ENCODE measurements around the gene AKIP1. TPM values are rescaled to one million over a fixed set of nuclear protein-coding genes. Genes with fewer than 3 reads are reported as not detected.
A peak's percentile ranks its signal among the peaks of the same experiment; 100 is the strongest.
"Not testable (repeated sequence)": the region's sequence is repeated elsewhere in the genome, so short reads cannot be mapped to it uniquely, and the experiment has no call there.

The AKIP1 gene, protein sequence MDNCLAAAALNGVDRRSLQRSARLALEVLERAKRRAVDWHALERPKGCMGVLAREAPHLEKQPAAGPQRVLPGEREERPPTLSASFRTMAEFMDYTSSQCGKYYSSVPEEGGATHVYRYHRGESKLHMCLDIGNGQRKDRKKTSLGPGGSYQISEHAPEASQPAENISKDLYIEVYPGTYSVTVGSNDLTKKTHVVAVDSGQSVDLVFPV
- 1 to 10 TPM; 6.8 to 8.1 TPM for total RNA-seq
- 6.9 to 21.0 reads per million in 2 donors for total RNA-seq

DNA sequence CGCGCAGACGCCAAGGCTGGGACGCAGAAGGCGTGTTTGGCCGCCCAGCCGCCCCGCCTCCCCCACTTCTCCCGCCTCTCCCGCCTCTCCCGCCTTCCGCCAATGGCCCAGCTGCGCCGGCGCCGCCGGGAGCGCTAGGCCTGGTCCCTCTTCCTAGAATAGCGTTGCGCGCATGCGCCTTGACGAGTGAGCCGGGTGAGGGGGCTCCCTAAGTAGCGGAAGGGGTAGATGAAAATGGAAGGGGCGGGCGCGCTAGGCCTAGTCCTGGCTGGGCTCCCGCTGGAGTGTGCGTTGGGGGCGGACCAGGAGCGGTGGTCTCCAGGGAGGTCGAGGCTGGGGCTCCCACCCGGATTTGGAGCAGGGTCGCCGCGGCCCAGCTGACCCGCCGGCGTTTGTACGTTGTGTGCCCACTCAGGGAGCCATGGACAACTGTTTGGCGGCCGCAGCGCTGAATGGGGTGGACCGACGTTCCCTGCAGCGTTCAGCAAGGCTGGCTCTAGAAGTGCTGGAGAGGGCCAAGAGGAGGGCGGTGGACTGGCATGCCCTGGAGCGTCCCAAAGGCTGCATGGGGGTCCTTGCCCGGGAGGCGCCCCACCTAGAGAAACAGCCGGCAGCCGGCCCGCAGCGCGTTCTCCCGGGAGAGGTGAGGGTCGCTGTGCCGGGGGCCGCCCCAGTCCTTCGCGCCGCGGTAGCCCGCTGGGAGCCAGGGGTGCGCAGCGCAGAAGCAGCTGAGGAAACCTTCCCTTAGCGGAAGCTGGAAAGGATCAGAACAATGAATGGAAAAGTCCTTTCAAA is at the start of gene AKIP1:
Gene AKIP1 (plus strand): TSS at position 161 of the 795 bp plus-strand sequence. CDS start 261 bp downstream, at position 422.
- Mint-ChIP-seq H3K36me3 (ENCODE audit: low read depth) (no peaks in the 10 kb centered on the region), H3K4me1 (peaks cover 33% of the 10 kb centered on the region), H3K27me3 (no peaks in the 10 kb centered on the region), H3K4me3 (peak within 1 kb of the TSS; percentile 96), H3K27ac (peak within 1 kb of the TSS; percentile 57)
- no peaks in the 10 kb centered on the region for H3K9me3 ChIP-seq (ENCODE audit: control insufficient read depth, low read length, poor library complexity, severe bottlenecking)
- peak; percentile 69 for ATAC-seq
- peak; percentile 48 to 75 (median 74) for DNase-seq

DNA sequence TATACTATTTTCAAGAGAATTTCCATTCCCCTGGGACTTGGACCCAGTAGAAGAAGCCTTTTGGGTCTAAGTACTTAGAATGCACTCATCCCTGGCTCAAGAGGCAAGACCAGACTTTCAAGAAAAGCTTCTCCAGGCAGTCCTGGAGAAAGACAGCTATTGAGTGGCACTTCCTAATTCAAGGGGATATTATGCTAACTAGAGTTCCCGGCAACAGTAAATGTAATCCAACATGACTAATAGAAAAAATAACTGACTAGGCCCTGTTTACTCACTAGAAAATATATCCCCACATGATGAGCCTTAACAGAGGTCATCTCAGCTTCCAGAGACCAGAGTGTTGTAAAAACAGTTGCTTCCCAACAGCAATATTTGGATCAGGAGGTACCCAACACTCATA is 47.2 kb upstream of the AKIP1 start:
- Mint-ChIP-seq H3K36me3 (ENCODE audit: low read depth) (peaks cover 2% of the 10 kb centered on the region), H3K27me3 (peaks cover 68% of the 10 kb centered on the region), H3K4me1 (no peaks in the 10 kb centered on the region), H3K4me3 (no peak overlapping the region), H3K27ac (no peak overlapping the region)
- DNase-seq (no peak), ATAC-seq (no peak)
- H3K9me3 ChIP-seq (ENCODE audit: control insufficient read depth, low read length, poor library complexity, severe bottlenecking) = no peaks in the 10 kb centered on the region

DNA sequence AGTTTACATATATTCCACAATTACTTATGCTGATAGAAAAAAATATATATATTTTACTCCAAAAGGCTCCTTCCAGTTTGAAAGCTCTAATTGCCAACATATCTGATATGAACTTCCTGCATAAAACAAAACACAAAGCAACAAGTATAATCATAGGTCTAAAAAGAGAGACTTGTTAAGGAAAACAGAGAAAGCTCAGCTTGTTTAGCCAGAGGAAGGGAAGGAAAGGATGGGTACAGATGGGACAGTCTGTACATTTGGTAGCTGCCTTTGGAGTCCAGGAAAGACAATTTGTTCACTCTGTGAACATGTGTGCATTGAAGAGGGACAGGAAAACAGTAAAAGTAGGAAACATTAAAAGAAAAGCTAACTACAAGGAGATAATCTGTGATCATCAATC is 45.7 kb upstream of the AKIP1 start:
- H3K4me1 Mint-ChIP-seq = no peaks in the 10 kb centered on the region
- peaks cover 2% of the 10 kb centered on the region for H3K36me3 Mint-ChIP-seq (ENCODE audit: low read depth)
- DNase-seq = no peak
- H3K27me3 Mint-ChIP-seq = peaks cover 63% of the 10 kb centered on the region
- no peak for ATAC-seq
- H3K27ac Mint-ChIP-seq = no peak overlapping the region
- no peak overlapping the region for H3K4me3 Mint-ChIP-seq
- no peaks in the 10 kb centered on the region for H3K9me3 ChIP-seq (ENCODE audit: control insufficient read depth, low read length, poor library complexity, severe bottlenecking)

DNA sequence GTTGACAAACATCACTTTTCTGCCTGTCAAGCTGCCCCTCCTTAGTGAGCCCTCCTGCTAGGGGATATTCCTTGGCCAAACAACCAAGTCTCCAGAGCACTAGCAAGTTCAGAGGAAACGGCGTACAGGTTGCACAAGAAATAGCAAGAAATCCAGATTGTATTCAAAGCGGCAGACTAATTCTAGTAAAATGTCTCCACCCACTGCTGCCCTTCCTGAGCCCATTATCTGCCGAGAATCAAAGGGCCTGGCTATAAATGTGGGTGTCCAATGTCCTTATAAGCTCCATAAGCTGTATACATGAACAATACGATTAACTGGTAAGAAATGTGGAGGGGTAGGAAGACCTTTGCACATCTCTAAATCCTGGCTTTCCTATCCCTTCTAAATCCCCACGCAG is 44.0 kb upstream of the AKIP1 start:
- no peak for ATAC-seq
- peaks cover 56% of the 10 kb centered on the region for H3K27me3 Mint-ChIP-seq

GRCh38 chr11:8867931-8868631 is 42.9 kb upstream of the AKIP1 start:
- Mint-ChIP-seq H3K27me3 (peaks cover 60% of the 10 kb centered on the region), H3K27ac (no peak overlapping the region), H3K4me3 (no peak overlapping the region), H3K36me3 (ENCODE audit: low read depth) (peaks cover 2% of the 10 kb centered on the region), H3K4me1 (no peaks in the 10 kb centered on the region)
- H3K9me3 ChIP-seq (ENCODE audit: control insufficient read depth, low read length, poor library complexity, severe bottlenecking) = no peaks in the 10 kb centered on the region
- no peak for DNase-seq
- no peak for ATAC-seq

More for the DNA sequence above, 44.0 kb upstream of the AKIP1 start:
- H3K27ac Mint-ChIP-seq = no peak overlapping the region
- no peaks in the 10 kb centered on the region for H3K4me1 Mint-ChIP-seq
- H3K9me3 ChIP-seq (ENCODE audit: control insufficient read depth, low read length, poor library complexity, severe bottlenecking) = no peaks in the 10 kb centered on the region
- no peak overlapping the region for H3K4me3 Mint-ChIP-seq
- DNase-seq = no peak
- H3K36me3 Mint-ChIP-seq (ENCODE audit: low read depth) = peaks cover 2% of the 10 kb centered on the region

- DNase-seq (no peak), ATAC-seq (no peak)
- peaks cover 2% of the 10 kb centered on the region for H3K36me3 Mint-ChIP-seq (ENCODE audit: low read depth)
- H3K27me3 Mint-ChIP-seq = peaks cover 55% of the 10 kb centered on the region
- no peaks in the 10 kb centered on the region for H3K9me3 ChIP-seq (ENCODE audit: control insufficient read depth, low read length, poor library complexity, severe bottlenecking)
- peaks cover 9% of the 10 kb centered on the region for H3K4me1 Mint-ChIP-seq
- no peak overlapping the region for H3K27ac Mint-ChIP-seq
- peak overlapping the region; percentile 74 for H3K4me3 Mint-ChIP-seq
Measured at GRCh38 chr11:8870411-8871170, 40.4 kb upstream of the AKIP1 start.

DNA sequence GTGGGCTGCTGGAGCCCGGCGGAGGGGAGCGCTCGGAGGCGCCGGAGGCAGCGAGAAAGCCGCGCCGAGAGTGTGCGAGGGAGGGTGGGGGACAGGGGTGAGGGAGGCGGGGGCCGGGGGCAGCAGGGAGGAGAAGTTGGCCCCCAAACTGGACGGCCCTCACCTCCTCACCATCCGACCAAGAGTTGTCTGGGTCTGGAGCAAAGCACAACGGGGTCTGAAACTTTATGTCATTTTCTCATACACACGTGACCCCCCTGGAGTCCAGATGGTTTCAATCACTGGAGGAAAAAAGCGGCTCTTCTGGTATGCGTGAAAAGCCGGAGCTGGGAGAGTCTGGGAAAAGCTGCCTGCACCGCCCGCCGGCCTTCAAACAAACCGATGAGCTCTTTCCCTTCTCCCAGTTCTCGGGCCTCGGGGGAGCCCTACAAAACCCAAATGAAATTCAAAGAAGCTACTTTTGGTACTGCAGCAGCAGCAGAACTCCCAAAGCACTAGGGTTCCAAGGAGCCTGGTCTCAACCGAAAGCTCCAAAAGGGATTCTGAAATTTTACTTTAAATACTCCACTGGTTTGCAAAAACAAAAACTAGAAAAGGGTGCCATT is 39.7 kb upstream of the AKIP1 start:
- H3K27me3 Mint-ChIP-seq = peaks cover 52% of the 10 kb centered on the region

GRCh38 chr11:8871962-8872361 is 39.0 kb upstream of the AKIP1 start:
- H3K9me3 ChIP-seq (ENCODE audit: control insufficient read depth, low read length, poor library complexity, severe bottlenecking) = no peaks in the 10 kb centered on the region
- Mint-ChIP-seq H3K27me3 (peaks cover 45% of the 10 kb centered on the region), H3K4me3 (no peak overlapping the region), H3K27ac (no peak overlapping the region), H3K36me3 (ENCODE audit: low read depth) (peaks cover 2% of the 10 kb centered on the region), H3K4me1 (peaks cover 9% of the 10 kb centered on the region)
- ATAC-seq = no peak
- DNase-seq = no peak

More for the DNA sequence above, 39.7 kb upstream of the AKIP1 start:
- H3K9me3 ChIP-seq (ENCODE audit: control insufficient read depth, low read length, poor library complexity, severe bottlenecking) = no peaks in the 10 kb centered on the region
- ATAC-seq = no peak
- H3K27ac Mint-ChIP-seq = no peak overlapping the region
- H3K36me3 Mint-ChIP-seq (ENCODE audit: low read depth) = peaks cover 2% of the 10 kb centered on the region
- H3K4me1 Mint-ChIP-seq = peaks cover 9% of the 10 kb centered on the region
- no peak for DNase-seq
- H3K4me3 Mint-ChIP-seq = peak overlapping the region; percentile 75

DNA sequence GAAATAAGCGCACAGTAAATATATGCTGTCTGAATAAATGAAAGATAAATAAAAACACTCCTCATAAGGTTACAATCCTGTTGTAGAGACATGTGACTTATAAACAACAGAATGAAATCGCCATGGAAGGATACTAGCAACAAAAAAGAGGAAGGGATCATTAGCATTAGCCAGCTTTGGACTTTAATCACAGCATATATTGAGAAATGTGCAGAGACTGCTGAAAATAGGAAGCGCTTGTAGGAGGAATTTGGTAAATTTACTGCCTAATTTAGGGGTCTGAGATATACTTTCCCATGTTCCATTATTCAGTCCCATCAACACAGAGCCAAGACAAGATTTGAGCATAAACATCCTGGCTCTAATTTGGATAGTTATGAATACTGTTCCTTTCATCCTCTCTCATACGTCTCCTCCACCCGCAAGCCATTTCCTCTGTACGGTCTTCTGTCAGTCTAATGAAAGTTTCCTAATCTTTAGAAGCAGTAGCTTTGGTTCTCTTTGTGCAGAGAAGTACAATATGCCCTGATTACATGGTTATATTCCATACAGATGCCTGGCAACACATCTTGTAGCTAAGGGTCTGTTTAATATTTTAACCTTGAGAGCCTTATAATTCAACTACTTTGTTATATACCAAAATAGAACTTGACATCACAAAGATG is 37.1 kb upstream of the AKIP1 start:
- Mint-ChIP-seq H3K36me3 (ENCODE audit: low read depth) (peaks cover 2% of the 10 kb centered on the region), H3K4me3 (no peak overlapping the region), H3K27ac (no peak overlapping the region), H3K4me1 (peaks cover 9% of the 10 kb centered on the region), H3K27me3 (peaks cover 44% of the 10 kb centered on the region)
- ATAC-seq (no peak), DNase-seq (no peak)
- H3K9me3 ChIP-seq (ENCODE audit: control insufficient read depth, low read length, poor library complexity, severe bottlenecking) = no peaks in the 10 kb centered on the region

- no peaks in the 10 kb centered on the region for H3K9me3 ChIP-seq (ENCODE audit: control insufficient read depth, low read length, poor library complexity, severe bottlenecking)
- Mint-ChIP-seq H3K27me3 (peaks cover 37% of the 10 kb centered on the region), H3K4me1 (peaks cover 8% of the 10 kb centered on the region), H3K4me3 (no peak overlapping the region), H3K36me3 (ENCODE audit: low read depth) (peaks cover 2% of the 10 kb centered on the region), H3K27ac (no peak overlapping the region)
- ATAC-seq (no peak), DNase-seq (no peak)
Measured at GRCh38 chr11:8878771-8879170, 32.2 kb upstream of the AKIP1 start.

GRCh38 chr11:8881585-8881984 is 29.4 kb upstream of the AKIP1 start:
- H3K9me3 ChIP-seq (ENCODE audit: control insufficient read depth, low read length, poor library complexity, severe bottlenecking); H3K36me3 Mint-ChIP-seq (ENCODE audit: low read depth); H3K4me1 Mint-ChIP-seq; DNase-seq; H3K27ac Mint-ChIP-seq; H3K4me3 Mint-ChIP-seq; ATAC-seq: not testable (repeated sequence)
- H3K27me3 Mint-ChIP-seq = peaks cover 41% of the 10 kb centered on the region

GRCh38 chr11:8886322-8886721 is 24.7 kb upstream of the AKIP1 start:
- Mint-ChIP-seq H3K4me3 (no peak overlapping the region), H3K36me3 (ENCODE audit: low read depth) (peaks cover 12% of the 10 kb centered on the region)
- ATAC-seq = no peak

More at GRCh38 chr11:8886322-8886721, 24.7 kb upstream of the AKIP1 start:
- H3K27ac Mint-ChIP-seq = no peak overlapping the region
- peaks cover 32% of the 10 kb centered on the region for H3K27me3 Mint-ChIP-seq
- no peak for DNase-seq
- H3K9me3 ChIP-seq (ENCODE audit: control insufficient read depth, low read length, poor library complexity, severe bottlenecking) = no peaks in the 10 kb centered on the region
- no peaks in the 10 kb centered on the region for H3K4me1 Mint-ChIP-seq

Data from T-helper 17 cell (primary cell).